ENCODE results near the gene DISP2.

- no peak for TF ChIP-seq CTCF (IDR thresholded peaks at IDR 0.05)
- no peak for TF ChIP-seq POLR2A (IDR thresholded peaks at IDR 0.05)
These were observed 32.3 kb upstream of the DISP2 start for GRCh38 chr15:40325700-40326099.
